Muscle of back (tissue), 11 donors: Measurements from ENCODE around the gene XRCC1. TPM values are rescaled to one million over a fixed set of nuclear protein-coding genes. Genes with fewer than 3 reads are reported as not detected.
"Not testable (repeated sequence)": the region's sequence is repeated elsewhere in the genome, so short reads cannot be mapped to it uniquely, and the experiment has no call there.

ENCODE experiments used
- DNase-seq, 3 donors: peaks; one replicate each; pipeline versions ENCODE4 v3.0.0 to v3.0.0-alpha.2; 2013
- polyA plus RNA-seq, 10 donors: library from polyadenylated mRNA; unstranded; fragments of 120-200 nt; gene quantifications; one replicate each; pipeline ENCODE4 v1.2.1, GENCODE V29; 2013; ENCODE audit not compliant: insufficient read length in 10 of 10

The XRCC1 gene
- polyA plus RNA-seq, 10 donors = 24.5 to 40.6 (median 29.6) TPM

DNA sequence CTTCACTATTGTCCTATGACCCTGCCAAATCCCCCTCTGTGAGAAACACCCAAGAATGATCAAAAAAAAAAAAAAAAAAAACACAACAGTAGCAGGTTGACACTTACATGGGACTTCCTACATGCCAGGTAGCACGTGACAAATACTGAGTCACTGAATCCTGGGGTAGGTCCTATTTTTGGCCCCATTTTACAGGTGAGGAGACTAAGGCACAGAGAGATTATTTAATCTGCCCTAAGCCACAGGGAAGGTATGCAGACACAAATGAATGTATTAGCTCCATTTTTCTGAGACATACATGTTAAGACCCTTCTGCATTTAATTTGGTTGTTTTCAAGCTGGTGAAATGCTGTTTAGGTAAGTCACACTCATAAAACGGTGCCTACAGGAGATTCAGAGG, 26.6 kb downstream of the XRCC1 start:
- no peak for DNase-seq

DNA sequence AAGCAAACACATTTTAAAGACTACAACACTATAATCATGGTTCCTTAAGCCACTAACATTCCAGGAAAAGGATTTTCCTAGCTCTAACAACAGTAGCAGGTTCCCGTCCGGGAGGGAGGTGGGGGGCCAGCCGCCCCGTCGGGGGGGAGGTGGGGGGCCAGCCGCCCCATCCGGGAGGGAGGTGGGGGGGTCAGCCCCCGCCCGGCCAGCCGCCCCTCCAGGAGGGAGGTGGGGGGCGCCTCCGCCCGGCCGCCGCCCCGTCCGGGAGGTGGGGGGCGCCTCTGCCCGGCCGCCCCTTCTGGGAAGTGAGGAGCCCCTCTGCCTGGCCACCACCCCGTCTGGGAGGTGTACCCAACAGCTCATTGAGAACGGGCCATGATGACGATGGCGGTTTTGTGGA, 27.4 kb downstream of the XRCC1 start:
- DNase-seq = not testable (repeated sequence)

DNA sequence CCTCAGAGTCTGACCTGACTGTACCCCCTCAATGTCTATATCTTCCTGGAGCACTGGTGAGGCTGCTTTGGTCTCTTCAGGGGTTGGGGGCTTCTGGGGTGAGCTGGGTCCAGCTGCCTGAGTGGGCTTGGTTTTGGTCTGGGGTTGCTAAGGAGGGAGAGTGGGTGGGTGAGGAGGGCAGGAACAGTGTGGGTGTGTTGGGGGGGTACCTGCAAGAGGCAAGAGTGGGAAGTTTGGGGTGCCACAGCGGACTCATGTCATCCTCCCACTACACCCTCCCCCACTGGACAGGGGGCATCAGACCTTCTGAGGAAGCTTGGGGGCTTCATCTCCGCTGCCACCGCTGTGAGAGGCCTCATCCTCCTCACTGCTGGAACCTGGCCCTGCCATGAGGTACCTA, 28.7 kb downstream of the XRCC1 start:
- DNase-seq = no peak

DNA sequence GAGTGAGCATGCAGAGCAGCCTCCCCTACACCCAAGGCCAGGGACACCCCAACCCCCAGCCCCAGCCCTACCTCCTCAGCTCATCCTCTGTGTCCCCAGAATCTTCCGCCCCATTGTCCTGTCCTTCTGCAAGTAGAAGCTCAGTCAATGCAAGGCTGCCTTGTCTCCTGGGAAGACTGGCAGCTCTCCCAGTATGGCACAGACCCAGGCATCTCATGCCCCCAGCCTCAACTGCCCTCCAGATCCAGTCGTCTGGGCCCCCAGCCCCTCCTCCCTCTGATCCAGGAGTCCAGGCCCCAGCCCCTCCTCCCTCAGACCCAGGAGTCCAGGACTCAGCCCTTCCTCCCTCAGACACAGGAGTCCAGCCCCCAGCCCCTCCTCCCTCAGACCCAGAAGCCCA, 29.3 kb downstream of the XRCC1 start:
- no peak for DNase-seq

DNA sequence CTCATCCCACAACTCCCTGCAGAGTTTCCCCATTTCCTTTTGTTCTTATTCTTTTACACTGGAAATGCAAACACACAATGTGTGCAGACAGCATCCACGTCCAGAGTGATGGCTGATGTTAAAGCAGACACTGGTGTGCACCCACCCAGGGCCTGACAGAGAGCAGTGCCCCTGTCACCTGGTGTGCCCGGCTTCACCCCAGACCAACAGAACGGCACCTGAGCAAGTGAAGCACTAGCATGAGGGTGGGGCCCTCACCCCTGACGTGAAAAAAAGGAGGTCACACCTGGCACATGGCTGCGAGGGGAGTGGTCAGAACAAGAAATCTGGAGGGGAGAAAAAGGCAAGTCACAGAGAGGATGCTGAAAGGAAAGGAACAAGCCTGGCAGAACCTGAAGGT, 30.1 kb downstream of the XRCC1 start:
- no peak for DNase-seq

DNA sequence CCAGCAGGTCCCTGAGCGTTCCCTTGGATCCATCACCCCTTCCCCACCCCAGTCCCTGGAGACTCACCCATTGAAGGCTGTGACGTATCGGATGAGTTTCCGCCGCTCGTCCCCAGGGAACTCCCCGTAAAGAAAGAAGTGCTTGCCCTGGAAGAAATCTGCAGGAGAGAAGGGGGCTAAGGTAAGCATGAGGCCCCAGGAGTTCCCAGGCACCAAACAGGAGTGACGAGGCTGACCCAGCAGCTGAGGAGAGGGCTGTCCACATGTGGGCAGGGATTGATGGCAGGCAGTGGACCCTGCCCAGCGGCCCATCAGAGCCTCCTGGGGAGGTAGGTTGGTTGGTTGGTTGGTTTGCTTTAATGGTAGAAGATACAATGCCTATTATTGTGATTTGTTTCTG, 31.2 kb downstream of the XRCC1 start:
- no peak for DNase-seq

DNA sequence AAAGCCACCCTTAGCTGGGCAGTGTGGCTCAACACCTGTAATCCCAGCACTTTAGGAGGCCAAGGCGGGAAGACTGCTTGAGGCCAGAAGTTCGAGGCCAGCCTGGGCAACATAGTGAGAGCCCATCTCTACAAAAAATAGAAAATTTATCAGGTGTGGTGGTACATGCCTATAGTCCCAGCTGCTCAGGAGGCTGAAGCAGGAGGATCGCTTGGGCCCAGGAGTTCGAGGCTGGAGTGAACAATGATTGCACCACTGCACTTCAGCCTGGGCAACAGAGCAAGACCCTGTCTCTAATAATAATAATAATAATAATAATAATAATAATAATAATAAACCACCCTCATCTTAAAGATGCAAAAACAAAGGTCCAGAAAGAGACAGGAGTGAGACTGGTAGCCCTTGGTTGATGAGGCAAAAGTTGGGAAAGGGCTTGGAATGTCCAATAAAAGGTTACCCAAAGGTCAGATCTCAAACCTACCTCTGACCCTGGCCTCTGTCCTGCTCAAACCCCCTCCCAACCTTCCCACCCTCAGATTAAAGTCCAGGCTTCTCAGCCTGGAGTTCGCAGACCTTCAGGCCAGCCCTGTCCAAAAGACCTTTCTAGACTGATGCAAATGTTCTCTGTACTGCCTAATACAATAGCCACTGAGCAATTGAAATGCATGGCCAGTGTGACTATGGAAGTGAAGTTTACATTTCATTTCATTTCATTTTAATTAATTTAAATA, 33.2 kb downstream of the XRCC1 start:
- DNase-seq = no peak

DNA sequence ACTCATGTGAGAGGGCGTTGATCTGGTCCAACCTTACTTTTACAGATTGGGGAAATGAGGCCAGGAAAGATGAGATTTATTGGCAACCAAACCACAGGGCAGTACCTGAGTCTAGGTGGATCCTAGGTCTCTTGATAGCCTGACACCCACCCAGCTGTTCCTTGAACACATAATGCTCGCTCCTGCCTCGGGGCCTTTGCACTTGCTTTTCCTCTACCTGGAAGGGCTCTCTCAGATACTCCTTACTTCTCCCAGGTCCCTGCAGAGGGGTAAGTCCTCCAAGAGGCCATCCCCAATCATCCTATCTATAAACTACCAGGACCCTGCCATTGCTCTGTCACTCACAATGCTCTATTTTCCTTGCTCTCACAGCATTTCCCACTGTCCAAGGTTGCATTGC, 34.9 kb downstream of the XRCC1 start:
- no peak for DNase-seq

DNA sequence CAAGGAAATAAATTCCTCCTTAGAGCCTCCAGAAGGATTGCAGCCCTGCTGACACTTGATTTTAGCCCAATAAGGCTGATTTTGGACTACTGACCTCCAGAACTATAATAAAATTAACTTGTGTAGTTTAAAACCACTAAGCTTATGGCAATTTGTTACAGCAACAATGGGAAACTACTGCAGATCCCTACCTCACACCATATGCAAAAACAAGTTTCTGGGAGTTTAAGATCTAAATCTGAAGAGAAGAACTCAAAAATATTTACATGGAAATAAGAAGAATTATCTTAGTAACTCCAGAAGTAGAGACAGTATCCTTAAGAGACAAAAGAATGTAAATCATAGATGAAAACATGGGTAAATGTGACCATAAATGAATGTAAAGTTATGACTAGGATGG, 36.4 kb downstream of the XRCC1 start:
- no peak for DNase-seq

DNA sequence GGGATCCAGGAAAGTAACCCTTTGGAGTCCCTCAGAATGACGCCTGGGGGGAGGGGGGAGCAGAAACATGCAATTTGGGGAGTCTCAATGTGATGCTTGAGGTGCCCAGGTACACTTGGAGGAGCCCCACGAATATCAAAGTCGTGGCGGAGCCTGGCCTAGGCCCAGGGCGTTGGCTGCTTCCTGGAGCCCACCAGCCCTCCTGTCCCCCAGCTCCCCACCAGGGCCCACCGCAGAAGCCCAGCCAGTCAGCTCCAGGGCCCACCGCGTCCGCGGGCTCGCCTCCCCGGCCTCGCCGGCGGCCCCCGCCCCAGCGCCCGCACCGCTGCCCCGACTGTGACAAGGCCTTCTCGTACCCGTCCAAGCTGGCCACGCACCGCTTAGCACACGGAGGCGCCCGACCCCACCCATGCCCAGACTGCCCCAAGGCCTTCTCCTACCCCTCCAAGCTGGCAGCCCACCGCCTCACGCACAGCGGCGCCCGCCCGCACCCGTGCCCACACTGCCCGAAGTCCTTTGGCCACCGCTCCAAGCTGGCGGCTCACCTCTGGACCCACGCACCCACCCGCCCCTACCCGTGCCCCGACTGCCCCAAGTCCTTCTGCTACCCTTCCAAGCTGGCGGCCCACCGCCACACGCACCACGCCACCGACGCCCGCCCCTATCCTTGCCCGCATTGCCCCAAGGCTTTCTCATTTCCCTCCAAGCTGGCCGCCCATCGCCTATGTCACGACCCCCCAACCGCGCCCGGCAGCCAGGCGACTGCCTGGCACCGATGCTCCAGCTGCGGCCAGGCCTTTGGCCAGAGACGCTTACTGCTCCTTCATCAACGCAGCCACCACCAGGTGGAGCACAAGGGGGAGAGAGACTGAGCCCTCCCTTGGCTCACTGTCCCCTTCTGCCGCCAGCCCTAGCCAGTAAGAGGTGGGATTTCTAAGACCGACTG, 40.2 kb downstream of the XRCC1 start:
- peak in 2 of 3 donors; percentile 73 to 81 for DNase-seq

DNA sequence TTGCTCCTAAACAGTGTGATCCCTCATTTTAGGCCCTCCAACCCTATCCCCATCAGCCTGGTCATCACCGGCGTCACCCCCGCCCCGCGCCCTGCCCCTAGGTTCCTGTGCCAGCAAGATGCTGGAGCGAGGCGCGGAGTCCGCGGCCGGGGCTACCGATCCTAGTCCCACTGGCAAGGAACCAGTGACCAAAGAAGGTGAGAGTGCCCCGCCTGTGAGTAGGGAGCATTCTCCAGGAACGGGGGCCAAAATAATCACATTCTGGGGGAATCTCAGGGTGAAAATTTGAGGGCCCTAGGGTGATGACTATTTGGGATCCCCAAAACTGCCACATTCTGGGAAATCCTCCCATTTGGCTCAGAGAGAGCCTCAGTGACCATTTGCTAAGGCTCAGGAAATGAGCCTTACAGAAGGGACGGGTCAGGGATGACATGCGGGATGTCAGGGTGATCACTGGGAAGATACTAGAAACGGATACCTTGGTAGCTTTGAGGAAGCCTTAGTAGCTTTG, 41.0 kb downstream of the XRCC1 start:
- DNase-seq = no peak

DNA sequence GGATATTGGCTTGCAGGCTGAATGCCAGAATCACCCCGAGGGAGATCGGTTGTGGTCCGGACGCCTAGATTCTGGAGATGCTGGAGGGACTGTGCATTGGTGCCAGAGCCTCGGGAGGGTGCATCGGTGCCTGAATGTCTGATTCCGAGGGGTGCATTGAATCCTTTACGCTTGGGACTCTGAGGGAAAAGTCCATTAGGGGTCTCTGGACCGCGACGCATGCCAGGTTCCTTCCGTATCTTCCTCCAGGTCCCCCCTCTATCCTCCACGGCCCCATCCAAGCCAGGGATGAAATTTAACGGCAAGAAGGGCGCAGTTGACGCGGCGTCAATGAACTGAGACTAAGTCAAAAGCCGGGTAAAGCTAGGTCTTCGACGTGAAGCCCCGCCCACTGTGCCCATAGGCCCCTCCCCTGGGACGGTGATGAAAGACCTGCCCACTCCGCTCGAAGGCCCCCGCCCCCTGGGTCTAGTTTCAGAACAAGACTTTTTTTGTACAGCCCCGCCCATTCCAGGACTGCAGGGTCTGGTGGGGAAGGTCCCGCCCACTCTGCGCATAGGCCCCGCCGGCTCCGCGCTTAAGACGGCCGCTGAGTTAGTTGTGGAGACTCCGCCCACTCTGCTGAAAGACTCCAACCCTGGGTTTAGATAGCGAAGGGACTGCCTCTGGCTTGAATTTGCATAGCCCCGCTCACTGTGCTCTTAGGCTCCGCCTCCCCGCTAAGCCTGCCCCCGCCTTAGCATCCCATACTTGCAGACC, 41.6 kb downstream of the XRCC1 start:
- peak; percentile 99 for DNase-seq

DNA sequence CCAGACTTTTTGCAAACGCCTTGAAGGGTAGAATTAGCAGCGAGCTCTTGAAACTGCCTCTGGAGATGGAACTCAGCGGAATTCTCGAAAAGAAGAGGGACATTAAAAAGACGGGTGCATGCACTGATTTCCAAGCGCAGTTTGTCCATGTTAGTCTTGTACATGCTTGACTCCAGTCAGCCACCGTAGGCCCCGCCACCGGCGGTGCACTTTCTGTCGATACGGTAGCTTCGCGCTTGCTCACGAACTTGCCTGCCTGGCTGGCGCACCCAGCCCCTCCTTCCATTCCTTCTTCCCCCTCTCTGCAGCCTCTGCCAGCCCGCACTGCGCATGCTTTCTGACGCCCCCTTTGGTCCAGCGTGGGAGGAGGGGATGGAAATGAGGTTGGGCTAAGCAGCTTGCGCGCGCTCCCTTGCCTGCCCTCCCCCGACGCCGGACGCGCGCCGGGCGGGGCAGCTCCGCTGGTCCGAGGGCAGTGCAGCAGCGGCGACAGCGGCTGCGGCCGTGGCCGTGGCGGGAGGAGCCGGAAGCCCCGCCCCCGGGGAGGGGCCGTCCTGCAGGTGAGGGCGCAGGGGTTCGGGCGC, 42.3 kb downstream of the XRCC1 start, which contains the start of gene ZNF575:
Gene ZNF575 (plus strand): TSS at position 227 of the 584 bp plus-strand sequence. CDS start 1,235 bp downstream, outside the sequence.
- peak; percentile 97 to 99 (median 98) for DNase-seq

DNA sequence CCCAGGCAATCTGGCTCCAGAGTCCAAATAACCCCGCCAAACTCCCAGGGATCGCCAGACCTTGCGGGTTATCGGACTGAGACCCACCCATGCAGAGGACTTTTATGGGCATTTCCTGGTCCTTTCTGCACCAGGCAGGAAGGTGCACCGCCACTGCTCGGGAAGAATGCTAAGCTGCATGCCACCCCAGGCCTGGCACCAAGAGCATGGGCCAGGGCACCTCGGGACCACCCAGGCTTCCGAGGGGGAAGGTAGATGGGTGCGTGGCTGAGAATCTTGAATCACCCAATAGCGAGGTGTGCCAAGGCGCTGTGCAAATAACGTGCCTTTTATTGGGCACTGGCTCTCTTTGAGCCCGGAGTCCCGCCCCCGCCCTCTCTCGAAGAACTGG, 42.8 kb downstream of the XRCC1 start:
- DNase-seq = no peak

DNA sequence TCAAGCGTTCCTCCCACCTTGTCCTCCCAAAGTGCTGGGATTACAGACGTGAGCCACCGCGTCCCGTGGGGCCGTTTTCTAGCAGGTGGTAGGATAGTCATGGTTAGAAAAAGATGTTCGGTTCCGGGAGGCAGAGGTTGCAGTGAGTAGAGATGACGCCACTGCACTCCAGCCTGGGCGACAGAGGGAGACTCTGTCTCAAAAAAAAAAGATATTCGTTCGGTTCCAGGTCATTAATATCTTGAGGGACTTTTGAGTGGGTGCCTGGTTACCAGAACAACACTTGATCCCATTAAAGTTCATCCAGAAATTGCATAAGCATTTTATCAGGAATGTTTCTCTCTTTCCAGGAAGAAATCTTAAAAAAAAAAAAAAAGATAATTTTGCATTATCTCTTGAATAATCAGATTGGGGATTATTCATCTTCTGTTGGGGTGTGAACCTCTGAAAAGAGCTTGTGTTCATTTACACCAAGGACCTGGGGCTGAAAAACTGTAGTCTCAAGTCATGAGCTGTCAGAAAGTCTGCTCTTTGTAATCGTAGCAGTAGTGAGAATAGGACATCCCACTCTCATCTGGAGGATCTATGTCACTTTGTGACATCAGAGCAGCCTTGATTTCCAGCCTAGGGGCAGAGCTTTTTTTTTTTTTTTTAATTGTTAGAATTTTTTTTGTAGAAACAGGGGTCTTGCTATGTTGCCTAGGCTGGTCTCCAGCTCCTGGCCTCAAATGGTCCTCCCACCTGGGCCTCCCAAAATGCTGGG, 47.3 kb downstream of the XRCC1 start:
- DNase-seq = peak in 2 of 3 donors; percentile 27 to 45

DNA sequence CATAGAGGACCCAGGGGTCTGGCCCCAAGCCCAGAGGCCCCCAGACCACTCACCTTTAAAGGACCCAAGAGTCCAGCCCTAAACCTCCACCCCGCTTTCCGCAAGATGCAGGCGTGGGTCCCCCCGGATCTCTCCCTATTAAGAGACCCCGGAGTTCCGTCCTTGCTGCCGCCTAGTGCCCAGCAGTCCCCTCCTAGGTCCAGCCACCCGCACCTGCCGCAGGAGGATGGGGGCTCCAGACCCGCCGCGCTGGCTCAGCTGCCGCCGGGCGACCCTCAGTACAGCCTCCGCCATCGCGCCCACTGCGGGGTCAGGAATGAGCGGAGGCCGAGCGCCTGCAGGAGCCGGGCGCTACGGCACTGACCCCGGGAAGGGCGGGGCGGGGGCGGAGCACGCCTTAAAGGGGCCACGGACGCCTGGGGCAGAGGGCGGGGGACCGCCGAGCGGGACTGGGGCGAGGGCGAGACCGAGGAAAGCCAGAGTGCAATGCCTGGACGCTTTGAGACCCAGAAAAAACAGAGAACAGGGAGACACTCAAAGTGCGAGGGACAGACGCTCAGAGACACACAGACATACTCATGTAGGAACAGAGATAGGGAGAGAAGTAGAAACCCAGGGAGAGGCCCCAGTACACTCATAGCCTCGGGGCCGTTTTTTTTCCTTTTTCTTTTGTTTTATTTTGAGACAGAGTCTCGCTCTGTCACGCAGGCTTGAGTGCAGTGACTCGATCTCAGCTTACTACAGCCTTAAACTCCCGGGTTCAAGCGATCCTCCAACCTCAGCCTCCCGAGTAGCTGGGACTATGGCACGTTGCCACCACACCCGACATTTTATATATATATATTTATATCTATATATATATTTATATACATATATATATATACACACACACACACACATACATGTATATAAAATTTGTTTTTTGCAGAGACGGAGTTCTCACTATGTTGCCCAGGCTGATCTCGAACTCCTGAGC, 48.2 kb downstream of the XRCC1 start, which contains the start of gene ETHE1:
Gene ETHE1 (minus strand): TSS at position 318 of the 976 bp plus-strand sequence. CDS start 24 bp downstream, at position 294.
- DNase-seq = peak in 2 of 3 donors; percentile 81 to 93

DNA sequence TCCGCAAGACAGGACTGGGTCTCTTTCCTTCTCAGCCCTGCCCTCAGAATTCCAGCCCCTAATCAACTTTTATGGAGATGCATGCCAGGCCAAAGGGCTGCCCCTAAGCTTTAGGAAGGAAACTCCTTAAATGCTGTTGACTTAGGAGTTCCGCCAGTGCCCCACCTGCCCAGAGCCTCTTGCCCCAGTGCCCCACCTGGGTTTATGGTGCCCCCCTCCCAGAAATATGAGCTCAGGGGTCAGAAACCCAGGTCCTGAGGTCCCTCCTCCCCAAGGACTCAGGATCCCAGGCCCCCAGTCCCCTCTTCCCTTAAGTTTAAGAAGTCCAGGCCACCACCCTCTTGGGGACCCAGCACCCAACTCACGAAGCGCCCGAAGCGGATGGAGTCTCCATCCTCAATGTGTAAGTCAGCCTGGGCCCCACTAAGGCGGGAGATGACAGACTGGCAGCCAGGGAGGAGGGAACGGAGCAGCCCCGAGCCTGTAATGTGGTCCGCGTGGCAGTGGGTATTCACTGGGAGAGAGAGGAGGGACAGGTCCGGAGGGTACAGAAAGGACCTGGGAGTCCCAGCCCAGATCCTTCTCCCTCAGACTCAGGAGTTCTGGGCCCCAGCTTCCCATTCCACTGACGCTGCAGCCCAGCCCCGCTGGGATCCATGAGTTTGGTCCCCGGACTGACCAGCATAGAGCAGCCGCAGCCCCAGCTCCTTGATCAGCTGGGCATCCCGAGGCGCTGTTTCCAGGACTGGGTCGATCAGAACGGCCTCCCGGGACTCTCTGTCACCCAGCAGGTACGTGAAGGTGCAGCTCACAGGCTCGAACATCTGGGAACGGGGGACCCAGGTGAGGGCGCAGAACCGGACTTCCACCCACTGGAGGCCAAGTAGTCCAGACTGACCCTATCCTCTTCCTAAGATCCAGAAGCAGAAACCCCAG, 49.2 kb downstream of the XRCC1 start:
- DNase-seq = peak in 1 of 3 donors; percentile 52
